IPS-NIHi7 (cell line): ENCODE results near the gene ZDHHC18.

ENCODE experiments used
- DNase-seq: peaks from one replicate; pipeline ENCODE4 v3.0.0; 2012; ENCODE audit warnings: mixed read lengths; ENCODE audit errors: extremely low spot score

The ZDHHC18 gene, protein sequence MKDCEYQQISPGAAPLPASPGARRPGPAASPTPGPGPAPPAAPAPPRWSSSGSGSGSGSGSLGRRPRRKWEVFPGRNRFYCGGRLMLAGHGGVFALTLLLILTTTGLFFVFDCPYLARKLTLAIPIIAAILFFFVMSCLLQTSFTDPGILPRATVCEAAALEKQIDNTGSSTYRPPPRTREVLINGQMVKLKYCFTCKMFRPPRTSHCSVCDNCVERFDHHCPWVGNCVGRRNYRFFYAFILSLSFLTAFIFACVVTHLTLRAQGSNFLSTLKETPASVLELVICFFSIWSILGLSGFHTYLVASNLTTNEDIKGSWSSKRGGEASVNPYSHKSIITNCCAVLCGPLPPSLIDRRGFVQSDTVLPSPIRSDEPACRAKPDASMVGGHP

DNA sequence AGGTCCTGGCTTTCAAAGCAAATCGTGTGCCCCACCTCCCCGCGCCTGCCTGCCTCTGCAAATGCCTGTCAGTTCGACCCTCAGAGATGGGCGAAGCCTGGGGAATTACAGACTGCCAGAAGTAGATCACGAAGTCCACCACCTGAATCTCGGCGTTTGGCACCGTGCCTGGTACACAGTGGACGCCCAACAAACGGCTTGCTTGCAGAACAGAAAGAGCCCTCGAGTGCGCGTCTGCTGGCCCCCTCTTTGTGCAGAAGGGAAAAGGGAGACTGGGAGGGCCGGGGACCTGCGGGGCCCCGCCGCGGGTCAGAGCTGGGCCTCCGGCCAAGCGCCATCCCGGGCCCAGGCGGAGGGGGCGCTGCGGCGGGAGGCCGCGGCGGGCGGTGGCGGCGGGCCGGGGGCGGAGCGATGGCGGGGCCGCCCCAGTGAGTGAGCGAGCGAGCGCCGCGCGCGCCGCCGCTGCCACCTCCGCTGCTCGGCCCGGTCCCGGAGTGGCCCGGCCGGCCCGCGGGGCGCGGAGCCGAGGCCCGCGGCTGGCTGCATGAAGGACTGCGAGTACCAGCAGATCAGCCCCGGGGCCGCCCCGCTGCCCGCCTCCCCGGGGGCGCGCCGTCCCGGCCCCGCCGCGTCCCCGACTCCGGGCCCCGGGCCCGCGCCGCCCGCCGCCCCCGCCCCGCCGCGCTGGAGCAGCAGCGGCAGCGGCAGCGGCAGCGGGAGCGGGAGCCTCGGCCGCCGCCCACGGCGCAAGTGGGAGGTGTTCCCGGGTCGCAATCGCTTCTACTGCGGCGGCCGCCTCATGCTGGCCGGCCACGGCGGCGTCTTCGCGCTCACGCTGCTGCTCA, at the start of gene ZDHHC18:
Gene ZDHHC18 (plus strand): TSS at position 428 of the 845 bp plus-strand sequence. CDS start 117 bp downstream, at position 545.
- peak; percentile 93 for DNase-seq

DNA sequence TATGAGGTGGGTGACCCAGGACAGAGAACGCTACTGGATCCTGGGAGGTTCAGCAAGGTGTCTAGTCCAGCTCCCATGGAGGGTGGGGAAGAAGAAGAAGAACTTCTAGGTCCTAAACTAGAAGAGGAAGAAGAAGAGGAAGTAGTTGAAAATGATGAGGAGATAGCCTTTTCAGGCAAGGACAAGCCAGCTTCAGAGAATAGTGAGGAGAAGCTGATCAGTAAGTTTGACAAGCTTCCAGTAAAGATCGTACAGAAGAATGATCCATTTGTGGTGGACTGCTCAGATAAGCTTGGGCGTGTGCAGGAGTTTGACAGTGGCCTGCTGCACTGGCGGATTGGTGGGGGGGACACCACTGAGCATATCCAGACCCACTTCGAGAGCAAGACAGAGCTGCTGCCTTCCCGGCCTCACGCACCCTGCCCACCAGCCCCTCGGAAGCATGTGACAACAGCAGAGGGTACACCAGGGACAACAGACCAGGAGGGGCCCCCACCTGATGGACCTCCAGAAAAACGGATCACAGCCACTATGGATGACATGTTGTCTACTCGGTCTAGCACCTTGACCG, 47.3 kb upstream of the ZDHHC18 start:
- no peak for DNase-seq

DNA sequence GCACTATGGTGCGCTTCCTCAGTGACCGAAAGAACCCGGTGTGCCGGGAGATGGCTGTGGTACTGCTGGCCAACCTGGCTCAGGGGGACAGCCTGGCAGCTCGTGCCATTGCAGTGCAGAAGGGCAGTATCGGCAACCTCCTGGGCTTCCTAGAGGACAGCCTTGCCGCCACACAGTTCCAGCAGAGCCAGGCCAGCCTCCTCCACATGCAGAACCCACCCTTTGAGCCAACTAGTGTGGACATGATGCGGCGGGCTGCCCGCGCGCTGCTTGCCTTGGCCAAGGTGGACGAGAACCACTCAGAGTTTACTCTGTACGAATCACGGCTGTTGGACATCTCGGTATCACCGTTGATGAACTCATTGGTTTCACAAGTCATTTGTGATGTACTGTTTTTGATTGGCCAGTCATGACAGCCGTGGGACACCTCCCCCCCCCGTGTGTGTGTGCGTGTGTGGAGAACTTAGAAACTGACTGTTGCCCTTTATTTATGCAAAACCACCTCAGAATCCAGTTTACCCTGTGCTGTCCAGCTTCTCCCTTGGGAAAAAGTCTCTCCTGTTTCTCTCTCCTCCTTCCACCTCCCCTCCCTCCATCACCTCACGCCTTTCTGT, 46.0 kb upstream of the ZDHHC18 start:
- no peak for DNase-seq

DNA sequence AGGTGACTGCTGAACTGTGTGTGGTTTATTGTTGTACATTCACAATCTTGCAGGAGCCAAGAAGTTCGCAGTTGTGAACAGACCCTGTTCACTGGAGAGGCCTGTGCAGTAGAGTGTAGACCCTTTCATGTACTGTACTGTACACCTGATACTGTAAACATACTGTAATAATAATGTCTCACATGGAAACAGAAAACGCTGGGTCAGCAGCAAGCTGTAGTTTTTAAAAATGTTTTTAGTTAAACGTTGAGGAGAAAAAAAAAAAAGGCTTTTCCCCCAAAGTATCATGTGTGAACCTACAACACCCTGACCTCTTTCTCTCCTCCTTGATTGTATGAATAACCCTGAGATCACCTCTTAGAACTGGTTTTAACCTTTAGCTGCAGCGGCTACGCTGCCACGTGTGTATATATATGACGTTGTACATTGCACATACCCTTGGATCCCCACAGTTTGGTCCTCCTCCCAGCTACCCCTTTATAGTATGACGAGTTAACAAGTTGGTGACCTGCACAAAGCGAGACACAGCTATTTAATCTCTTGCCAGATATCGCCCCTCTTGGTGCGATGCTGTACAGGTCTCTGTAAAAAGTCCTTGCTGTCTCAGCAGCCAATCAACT, 45.2 kb upstream of the ZDHHC18 start:
- DNase-seq, result no peak

DNA sequence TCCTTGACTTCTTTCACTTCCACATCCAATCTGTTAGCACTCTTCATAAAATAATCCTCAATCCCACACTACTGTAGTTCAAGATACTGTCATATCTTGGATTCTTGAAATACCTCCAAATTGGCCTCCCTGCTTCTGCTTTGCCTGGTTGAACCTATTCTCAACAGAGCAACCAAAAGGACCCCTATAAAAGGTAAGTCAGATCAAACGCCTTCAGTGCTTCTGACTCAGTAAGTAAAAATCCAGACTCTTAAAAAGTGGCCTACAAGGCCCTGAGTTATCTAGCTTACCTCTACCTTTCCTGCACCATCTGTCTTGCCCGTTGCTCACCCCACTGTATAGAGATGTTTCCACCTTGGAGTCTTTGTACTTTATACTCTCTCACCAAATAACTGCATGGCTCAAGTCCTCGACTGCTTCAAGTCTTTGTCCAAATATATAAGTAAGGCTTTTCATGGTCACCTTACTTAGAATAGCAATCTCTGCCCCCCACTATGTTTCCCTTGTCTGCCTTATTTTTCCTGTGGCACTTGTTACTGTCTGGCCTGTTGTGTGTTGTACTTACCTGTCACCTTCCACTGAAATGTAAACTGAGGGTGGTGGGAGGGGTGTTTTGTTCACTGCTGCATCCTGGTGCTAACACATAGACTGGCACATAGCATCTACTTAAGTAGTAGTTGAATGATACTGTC, 43.8 kb upstream of the ZDHHC18 start:
- no peak for DNase-seq

DNA sequence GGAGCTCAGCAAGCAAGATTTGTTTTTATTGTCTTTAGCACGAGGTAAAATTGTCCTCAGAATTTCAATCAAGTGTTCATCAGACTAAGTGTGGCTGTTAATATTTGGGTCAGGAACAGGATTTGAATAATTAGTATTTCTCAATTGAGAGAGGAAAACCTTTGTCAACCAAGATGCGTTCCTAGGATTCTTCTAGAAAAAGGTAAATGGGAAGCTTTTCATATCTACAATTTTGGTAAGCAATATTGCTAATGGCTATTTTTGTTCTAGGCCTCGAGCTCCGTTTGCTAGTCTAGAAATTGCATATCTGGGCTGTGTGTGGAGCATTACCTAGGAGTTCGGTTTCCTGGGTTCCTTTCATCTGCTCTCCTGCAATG, 42.9 kb upstream of the ZDHHC18 start:
- DNase-seq, result no peak

DNA sequence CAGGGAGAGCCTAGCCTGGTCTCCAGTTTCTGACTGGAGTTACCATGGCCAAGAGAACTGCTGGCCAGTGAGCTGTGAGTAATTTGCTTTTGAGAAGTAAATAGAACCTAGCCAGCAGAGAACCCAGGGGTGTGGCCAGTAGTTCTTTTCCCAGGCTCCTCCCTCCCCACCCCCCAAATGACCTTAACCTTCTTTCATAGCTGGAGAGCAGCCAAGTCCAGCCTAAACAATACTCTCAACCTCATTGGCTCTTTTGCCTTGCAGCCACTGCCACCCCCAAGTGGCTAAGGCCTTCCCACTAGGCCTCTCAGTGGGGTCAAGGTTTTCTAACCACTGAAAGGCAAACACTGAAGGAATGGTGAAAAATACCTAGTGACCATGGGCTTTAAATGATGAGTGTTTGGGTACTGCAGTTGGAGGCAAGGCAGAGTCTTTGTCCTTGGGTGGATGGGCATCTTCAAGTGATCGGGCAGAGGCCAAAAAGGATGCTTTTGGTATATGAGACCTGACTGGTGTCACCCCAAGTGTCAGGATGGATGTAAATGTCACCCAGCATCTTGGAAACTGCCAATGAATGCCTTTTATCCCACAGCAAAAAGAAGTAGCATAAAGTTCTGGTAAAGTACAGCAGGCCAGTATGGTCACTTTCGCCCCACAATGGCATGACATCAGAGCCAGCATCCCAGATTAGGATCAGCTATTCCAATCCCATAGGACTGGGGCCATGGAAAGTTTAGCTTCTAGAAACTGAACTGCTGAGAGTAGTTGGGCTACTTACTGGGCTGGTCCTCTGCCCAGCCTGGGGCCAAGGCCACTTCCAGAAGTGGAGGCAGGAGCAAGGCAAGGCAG, 42.2 kb upstream of the ZDHHC18 start:
- peak; percentile 50 for DNase-seq

DNA sequence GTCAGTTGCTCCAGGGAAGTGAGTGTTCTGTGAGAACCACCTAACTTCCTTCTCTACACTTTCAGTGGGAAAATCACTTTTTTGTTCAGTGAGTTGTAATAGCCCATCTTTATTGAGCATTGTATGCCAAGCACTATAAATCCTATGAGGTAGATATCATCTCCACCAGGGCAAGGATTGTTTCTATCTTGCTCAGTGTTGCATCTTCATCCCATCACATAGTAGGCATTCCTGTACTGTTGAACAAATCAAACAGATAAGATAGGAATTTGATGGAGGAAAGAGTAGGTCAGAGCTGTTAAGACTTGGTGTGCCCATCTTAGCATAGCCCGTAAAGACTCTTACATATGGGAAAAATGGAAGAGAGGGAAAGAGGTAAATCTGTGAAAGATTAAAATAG, 41.6 kb upstream of the ZDHHC18 start:
- no peak for DNase-seq

DNA sequence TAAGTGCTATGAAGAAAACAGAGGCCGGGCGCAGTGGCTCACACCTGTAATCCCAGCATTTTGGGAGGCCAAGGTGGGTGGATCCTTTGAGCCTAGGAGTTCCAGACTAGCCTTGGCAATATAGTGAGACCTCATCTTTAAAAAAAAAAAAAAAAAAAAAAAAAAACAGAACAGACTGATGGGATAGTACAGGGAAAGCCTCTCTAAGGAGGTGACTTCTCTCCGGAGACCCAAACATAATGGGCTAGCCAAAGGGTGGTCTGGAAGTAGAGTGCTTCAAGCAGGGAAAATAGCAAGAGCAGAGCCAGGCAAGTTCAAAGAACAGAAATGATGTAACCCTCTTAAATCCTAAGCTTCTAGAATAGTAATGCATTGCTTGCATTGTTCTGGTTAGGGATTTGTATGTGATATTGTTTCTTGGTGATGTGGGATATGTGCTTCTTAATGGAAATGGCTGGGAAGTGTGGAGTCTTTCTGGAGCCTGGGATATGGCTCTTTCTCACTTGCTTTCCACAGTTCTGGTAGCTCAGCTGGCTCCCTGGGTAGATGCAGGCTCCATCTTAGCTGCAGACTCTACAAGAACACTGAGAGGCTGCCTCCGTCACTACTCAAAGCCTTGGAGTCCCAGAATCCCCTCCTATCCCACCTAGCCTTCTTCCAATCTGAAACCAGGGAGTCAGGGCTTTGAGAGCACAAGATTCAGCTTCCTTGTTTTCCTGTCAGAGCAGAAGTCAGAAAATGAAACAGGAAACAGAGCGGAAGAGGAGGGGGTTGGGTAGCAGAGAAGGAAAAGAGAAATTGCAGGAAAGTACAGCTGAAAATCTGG, 40.7 kb upstream of the ZDHHC18 start:
- DNase-seq, result no peak

DNA sequence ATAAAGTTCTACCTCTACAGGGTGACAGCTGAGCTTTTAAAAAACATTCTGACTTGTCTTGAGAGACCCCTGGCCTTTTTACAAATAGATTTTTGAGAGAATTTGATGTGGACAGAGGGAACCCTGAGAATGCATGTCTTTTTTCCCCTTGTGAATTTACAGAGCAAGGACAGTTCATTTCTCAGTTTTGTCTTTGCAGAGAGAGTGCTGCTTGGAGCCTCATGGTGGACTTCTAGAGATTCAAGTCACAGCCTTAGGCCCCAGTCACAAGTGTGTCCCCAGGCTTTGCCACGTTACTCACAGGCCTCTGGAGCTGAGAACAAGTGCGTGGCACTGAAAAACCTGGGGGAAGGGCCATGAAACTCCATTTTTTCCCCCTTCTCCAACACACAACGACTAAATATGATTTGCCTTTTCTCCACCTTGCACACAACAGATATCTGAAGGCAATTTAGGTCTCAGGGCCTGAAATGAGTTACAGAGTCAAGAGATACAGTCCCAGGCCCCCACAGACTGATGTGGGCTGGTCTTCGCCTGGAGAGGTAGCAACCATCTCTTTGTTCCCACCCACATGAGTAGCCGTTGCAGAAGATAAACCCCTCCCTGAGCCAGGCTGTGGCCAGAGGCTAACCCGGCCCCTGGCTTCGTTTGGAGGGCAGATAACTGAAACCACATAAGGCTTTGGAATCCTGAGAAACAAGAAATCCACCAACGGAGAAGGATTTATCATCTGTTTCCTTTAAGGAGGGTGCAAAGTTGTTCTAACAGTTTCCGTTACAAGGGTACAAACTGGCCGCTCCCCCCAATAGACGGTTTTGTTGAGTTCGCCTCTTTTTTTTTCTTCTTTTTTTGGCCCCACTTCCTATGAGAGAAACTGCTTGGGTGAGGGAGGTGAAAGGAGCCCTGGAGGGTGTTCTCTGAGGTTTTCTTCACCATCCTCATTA, 39.8 kb upstream of the ZDHHC18 start:
- DNase-seq, result peak; percentile 79

DNA sequence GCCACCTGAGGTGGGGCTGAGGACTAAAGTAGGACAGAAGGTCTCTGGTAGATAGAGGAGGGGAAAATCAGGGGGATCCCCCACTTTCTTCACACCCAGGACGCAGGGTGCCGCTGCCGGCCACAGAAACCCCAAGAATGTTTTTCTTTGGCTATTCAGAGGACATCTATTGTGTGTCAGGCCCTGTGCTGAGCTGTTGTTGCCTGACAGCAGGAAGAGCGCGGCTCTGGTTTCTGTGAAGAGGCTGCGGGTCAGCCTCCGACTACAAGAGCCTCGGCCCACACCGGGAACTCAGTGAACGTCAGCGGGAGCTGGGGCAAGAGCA, 39.1 kb upstream of the ZDHHC18 start:
- no peak for DNase-seq

DNA sequence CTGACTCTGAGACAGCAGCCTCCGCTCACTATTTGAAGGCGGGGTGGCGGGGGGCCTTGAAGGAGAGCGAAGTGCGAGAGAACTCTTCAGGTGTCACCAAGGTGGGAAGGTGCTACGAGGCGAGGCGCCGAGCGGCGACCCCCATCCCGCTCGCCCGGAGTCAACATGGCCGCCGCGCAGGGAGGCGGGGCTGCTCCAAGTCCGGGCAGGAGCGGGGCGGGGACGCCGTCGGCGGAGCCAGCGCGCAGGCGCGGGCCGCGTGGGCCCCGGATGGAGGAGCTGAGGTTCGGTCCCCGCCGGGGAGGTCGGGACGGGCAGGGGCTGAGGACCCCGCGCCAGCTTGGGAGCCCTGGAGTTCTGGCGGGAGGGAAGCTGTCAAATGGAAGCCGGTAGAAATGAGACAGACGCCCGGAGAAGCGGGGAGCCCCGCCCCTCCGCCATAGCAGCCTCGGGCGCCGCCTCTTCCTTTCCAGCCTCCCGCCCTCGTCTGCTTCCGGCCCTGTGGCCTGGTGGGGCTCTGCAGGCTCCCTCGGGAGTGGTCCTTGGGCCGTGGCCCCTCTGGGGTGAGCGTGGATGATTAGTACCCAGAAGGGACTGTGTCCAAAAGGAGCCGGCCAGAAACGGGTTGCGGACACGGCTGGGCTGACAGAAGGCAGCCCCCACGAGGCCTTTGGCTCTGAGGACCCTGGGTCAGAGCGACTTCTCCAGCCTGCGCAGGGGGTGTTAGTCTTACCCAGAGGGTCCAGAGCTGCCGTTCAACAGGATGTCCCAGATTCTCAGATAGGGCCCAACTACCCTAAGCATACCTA, 38.6 kb upstream of the ZDHHC18 start, which contains the start of gene PIGV:
Gene PIGV (plus strand): TSS at position 245 of the 809 bp plus-strand sequence. CDS start 2,866 bp downstream, outside the sequence.
- DNase-seq, result peak; percentile 94

DNA sequence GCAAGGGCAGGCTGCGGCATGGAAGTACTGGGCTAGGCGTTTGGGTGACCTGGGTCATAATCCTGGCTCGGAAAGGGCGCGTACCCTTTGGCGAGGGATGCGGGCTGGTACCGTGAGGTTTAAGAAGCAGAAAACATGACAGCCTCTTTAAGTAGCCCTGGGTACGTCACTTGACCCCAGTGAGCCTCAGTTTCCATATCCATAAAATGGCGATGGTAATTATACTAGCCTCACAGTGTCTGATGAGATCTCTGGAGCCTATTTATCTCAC, 38.0 kb upstream of the ZDHHC18 start:
- DNase-seq, result no peak

DNA sequence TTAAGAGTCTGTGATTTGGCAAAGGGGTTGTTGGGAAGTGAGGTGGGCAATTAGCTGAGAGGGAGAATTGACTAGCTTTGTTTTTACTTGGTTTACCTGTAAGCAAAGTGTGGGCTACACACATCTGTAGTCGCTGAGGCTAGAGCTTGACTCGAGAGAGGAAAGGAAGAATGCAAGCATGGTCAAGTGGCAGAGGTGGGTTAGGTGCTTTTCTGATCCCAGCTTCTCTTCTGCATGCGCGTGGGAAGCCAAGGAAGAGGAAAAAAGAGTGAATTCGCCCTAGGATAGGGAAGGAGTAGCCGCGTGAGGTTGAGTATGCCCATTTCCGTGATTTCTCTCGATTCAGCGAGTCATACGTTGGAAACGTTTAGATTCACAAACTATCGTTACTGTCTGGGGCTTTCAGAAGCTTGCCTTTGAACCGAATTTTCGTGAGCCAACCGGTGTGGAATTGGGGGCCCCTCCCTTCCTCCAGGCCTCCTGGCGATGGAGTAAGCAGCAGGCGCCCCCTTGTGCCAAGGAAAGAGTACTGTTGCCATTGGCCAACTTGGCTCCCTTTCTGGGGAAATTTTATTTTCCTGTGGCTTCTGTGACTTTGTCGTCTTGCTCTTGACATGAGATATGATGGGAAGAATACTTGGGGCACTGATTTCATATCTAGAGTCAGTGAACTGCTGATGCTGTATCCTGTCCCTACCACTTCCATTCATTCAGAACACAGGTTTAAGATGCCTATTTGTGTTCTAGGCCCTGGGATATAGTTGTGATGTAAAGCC, 37.5 kb upstream of the ZDHHC18 start:
- DNase-seq, result peak; percentile 87

DNA sequence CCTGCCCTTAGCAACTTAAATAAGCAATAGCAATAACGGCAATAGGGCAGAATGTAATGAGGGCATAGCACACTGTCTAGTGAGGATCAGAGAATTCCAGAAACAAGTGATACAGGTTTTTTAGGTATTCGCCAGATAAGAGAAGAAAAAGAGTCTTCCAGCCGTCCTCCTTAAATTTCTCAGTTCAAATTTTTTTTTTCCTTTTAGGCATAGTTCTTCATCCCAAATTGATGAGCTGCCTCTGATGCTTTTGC, 36.9 kb upstream of the ZDHHC18 start:
- DNase-seq, result no peak

DNA sequence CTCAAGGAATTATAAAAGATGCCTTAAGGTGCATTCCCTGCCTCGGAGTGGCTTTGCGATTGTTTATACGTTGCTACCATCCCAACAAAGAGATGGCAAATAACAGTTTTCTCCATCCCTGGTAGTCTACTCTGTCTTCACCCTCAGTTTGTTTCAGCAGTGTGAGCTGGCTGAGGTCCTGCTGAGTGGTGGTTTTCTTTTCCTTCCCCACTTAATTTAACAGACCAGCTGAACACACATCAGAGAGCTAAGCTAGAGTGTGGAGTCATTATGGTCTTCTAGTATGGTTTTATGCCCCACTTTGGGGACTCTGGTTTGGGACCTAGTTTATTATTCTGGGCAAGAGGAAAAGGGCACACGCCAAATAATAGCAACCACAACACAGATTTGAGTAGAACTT, 36.6 kb upstream of the ZDHHC18 start:
- no peak for DNase-seq

DNA sequence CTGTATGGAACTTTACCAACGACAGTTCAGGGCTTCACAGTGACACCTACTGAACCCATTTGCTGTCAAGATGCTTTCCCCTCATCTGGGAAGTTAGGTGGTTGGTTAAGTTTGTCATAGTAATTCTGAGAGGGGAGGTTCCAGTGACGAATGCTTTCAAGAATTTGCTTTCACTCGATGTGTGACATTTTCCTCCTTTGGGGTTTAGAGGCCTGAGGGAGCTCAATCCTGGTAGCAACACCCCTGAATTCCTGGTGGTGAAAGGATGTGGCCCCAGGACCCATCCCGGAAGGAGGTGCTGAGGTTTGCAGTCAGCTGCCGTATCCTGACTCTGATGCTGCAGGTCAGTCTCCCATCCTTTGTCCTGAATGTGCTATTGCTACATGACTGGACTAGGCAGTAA, 35.9 kb upstream of the ZDHHC18 start:
- DNase-seq, result no peak
